ENCODE results near the gene ABHD1. TPM values are rescaled to one million over a fixed set of nuclear protein-coding genes. Genes with fewer than 3 reads are reported as not detected.

Gene ABHD1
- polyA plus RNA-seq, 1 donor (not counting 4 experiments of a cell fraction or from before 2014, with no cell fraction given) = not detected

DNA sequence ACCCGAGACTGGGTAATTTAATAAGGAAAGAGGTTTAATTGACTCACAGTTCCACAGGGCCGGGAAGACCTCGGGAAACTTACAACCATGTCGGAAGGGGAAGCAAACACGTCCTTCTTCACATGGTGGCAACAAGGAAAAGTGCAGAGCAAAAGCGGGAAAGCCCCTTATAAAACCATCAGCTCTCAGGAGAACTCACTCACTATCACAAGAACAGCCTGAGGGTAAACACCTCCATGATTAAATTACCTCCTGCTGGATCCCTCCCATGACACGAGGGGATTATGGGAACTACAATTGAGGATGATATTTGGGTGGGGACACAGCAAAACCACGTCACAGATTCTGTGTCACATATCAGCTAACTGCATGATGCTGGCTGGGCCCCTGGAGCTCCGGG, 36.6 kb downstream of the ABHD1 start:
- no peaks in the 10 kb centered on the region for H3K36me3 ChIP-seq (ENCODE audit: control insufficient read depth in 2 of 2, extremely low read depth in 1 of 2, insufficient read depth in 2 of 2, low read length in 2 of 2)
- no peak for TF ChIP-seq EZH2 (IDR thresholded peaks at IDR 0.05; ENCODE audit: low read length)
- TF ChIP-seq, protein P1, sequence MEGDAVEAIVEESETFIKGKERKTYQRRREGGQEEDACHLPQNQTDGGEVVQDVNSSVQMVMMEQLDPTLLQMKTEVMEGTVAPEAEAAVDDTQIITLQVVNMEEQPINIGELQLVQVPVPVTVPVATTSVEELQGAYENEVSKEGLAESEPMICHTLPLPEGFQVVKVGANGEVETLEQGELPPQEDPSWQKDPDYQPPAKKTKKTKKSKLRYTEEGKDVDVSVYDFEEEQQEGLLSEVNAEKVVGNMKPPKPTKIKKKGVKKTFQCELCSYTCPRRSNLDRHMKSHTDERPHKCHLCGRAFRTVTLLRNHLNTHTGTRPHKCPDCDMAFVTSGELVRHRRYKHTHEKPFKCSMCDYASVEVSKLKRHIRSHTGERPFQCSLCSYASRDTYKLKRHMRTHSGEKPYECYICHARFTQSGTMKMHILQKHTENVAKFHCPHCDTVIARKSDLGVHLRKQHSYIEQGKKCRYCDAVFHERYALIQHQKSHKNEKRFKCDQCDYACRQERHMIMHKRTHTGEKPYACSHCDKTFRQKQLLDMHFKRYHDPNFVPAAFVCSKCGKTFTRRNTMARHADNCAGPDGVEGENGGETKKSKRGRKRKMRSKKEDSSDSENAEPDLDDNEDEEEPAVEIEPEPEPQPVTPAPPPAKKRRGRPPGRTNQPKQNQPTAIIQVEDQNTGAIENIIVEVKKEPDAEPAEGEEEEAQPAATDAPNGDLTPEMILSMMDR (optimal IDR thresholded peaks at IDR 0.05 in 1 of 3, IDR thresholded peaks at IDR 0.05 in 1 of 3, conservative IDR thresholded peaks at IDR 0.05 in 1 of 3; ENCODE audit: extremely low read depth in 1 of 3, insufficient read depth in 2 of 3, low read length in 3 of 3) = no peak
- no peaks in the 10 kb centered on the region for H3K79me2 ChIP-seq (ENCODE audit: control insufficient read depth, insufficient read depth, low read length)
- no peaks in the 10 kb centered on the region for H3K9me1 ChIP-seq (ENCODE audit: control insufficient read depth, extremely low read depth, insufficient read depth, low read length)
- H3K27ac ChIP-seq (ENCODE audit: control insufficient read depth, insufficient read depth, low read length) = no peak overlapping the region
- H3K27me3 ChIP-seq (ENCODE audit: control insufficient read depth, extremely low read depth, insufficient read depth, low read length) = no peaks in the 10 kb centered on the region
- H3K4me1 ChIP-seq (ENCODE audit: control insufficient read depth, extremely low read depth, insufficient read depth, low read length) = peaks cover 3% of the 10 kb centered on the region
- no peak overlapping the region for H3K4me2 ChIP-seq (ENCODE audit: control insufficient read depth, extremely low read depth, insufficient read depth, low read depth, low read length)
- H3K9ac ChIP-seq (ENCODE audit: control insufficient read depth, extremely low read depth, insufficient read depth, low read length) = no peak overlapping the region
- FAIRE-seq = no peak
- H3K9me3 ChIP-seq (ENCODE audit: control insufficient read depth, low read depth, low read length) = no peaks in the 10 kb centered on the region
- H4K20me1 ChIP-seq (ENCODE audit: control insufficient read depth, extremely low read depth, insufficient read depth, low read length) = no peaks in the 10 kb centered on the region
- no peak overlapping the region for H3K4me3 ChIP-seq (ENCODE audit: control insufficient read depth in 2 of 3, extremely low read depth in 1 of 3, insufficient read depth in 2 of 3, low read depth in 1 of 3, low read length in 3 of 3)
- dilution Hi-C loops (cut with MboI; ENCODE audit: extremely low pct_ligation_motif_present, low sequenced_read_pairs) = no loop called here
- no peak overlapping the region for H2AFZ ChIP-seq (ENCODE audit: control insufficient read depth, low read length)
- no peak for DNase-seq (ENCODE audit: low read depth, low spot score)

DNA sequence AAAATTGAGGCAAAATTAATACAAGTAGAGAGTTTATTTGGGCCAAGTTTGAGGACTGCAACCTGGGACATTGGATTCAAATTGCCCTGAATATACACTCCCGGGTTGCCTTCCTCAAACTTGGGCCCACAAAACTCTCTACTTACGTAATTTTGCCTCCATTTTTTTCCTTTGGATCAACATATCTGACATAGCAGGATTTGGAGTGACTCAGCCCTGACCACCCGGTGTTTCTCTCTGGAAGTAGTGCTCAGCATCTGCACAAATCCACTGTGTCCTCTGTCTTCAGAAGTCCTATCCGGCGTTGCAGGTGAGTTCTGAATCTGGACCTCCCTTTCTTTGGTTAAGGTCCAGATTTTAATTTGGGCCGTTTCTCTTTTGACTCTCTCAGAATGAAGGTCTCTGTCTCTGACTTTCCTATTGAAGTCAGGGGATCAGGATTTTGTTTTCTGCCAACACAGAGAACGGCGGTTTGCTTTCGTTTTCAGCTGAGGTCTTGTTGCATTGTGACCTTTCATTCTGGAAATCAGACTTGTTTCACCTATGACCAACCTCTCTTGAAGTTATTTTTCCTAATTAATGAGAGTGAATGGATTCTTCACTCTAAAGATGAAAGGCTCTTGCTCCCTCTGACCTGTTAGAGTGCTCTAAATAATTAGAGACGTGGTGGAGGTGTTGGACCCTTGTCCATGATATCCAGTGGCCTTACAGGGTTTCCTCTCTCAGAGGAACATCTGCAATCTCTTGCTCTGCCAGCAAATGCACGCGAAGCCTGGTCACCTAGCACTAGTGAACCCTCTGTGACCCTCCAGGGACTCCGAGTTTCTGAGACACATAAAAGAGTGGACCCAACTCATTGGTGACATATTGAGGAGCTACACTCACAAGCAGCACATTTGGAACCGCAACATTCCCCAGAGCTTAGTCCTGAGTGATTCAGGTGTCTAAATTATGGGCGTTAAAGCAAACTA, 38.8 kb downstream of the ABHD1 start:
- no peak overlapping the region for H3K27ac ChIP-seq (ENCODE audit: control insufficient read depth, insufficient read depth, low read length)
- H3K4me2 ChIP-seq (ENCODE audit: control insufficient read depth, extremely low read depth, insufficient read depth, low read depth, low read length) = no peak overlapping the region
- H3K9me3 ChIP-seq (ENCODE audit: control insufficient read depth, low read depth, low read length) = no peaks in the 10 kb centered on the region
- H3K36me3 ChIP-seq (ENCODE audit: control insufficient read depth in 2 of 2, extremely low read depth in 1 of 2, insufficient read depth in 2 of 2, low read length in 2 of 2) = no peaks in the 10 kb centered on the region
- no peak for DNase-seq (ENCODE audit: low read depth, low spot score)
- no peaks in the 10 kb centered on the region for H3K27me3 ChIP-seq (ENCODE audit: control insufficient read depth, extremely low read depth, insufficient read depth, low read length)
- H2AFZ ChIP-seq (ENCODE audit: control insufficient read depth, low read length) = no peak overlapping the region
- TF ChIP-seq, protein P1 (optimal IDR thresholded peaks at IDR 0.05 in 1 of 3, IDR thresholded peaks at IDR 0.05 in 1 of 3, conservative IDR thresholded peaks at IDR 0.05 in 1 of 3; ENCODE audit: extremely low read depth in 1 of 3, insufficient read depth in 2 of 3, low read length in 3 of 3) = no peak
- TF ChIP-seq EZH2 (IDR thresholded peaks at IDR 0.05; ENCODE audit: low read length) = no peak
- H4K20me1 ChIP-seq (ENCODE audit: control insufficient read depth, extremely low read depth, insufficient read depth, low read length) = no peaks in the 10 kb centered on the region
- dilution Hi-C loops (cut with MboI; ENCODE audit: extremely low pct_ligation_motif_present, low sequenced_read_pairs) = no loop called here
- H3K9me1 ChIP-seq (ENCODE audit: control insufficient read depth, extremely low read depth, insufficient read depth, low read length) = no peaks in the 10 kb centered on the region
- H3K4me3 ChIP-seq (ENCODE audit: control insufficient read depth in 2 of 3, extremely low read depth in 1 of 3, insufficient read depth in 2 of 3, low read depth in 1 of 3, low read length in 3 of 3) = no peak overlapping the region
- H3K9ac ChIP-seq (ENCODE audit: control insufficient read depth, extremely low read depth, insufficient read depth, low read length) = no peak overlapping the region
- H3K4me1 ChIP-seq (ENCODE audit: control insufficient read depth, extremely low read depth, insufficient read depth, low read length) = peaks cover 5% of the 10 kb centered on the region
- no peaks in the 10 kb centered on the region for H3K79me2 ChIP-seq (ENCODE audit: control insufficient read depth, insufficient read depth, low read length)
- no peak for FAIRE-seq
